Stimulated activated CD4-positive, alpha-beta T cell treated with anti-CD3 and anti-CD28 coated beads, TNF-alpha, amount 100 ng/mL, for 48 hours (primary cell): ENCODE measurements around the gene MYL11.

ENCODE experiments used
- DNase-seq, 3 donors: peaks; one replicate each; pipeline ENCODE4 v3.0.0-alpha.2; 2020; ENCODE audit warnings: low read depth in 3 of 3

Gene MYL11

DNA sequence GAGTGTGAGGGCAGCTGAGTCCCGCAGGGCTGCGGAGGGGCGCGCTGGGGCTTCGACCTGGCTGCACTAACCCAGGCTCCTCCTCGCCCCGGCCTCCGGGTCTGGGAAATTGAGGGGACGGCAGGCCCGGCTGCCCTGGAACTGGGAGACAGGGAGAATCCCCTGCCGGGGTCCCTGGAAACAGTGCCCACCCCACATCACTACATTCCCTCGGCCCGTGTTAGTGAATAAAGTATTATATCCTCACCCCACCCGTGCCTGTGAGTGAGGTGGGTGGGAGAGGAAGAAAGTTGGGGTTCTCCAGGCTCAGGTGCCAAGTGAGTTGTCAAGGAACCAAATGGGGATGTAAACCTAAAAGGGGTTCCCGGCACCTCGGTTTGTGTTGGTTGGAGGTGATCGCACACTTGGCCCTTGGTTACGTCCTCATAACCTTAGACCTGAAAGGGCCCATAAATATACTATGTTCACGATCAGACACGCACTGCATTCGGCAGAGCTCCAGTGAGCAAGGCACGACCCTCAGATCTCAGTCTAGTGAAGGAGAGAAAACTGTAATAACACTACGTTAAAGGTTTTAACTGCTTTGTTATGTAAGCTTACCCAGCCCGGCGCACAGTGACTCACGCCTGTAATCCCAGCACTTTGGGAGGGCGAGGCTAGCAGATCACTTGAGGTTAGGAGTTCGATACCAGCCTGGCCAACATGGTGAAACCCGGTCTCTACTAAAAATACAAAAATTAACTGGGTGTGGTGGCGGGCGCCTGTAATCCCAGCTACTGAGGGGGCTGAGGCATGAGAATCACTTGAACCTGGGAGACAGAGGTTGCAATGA lies 44.0 kb downstream of the MYL11 start:
- no peak for DNase-seq

DNA sequence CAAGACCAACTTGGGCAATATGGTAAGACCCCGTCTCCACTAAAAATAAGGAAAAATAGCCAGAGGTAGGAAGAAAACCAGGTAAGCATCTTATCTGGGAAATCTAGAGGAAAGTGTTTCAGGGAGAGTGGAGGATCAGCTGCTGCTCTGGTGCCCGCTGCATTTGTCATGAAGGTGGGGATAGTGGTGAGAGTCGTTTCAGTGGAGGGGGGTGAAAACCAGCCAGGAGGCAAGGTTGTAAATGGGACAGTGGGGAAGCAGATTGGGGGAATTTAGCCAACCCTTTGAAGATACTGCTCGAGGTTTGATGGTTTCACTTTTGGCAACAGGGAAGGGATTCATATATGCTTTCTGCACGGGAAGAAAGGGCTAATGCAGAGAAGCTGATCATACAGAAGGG lies 46.4 kb downstream of the MYL11 start:
- DNase-seq: no peak
